DOHH2 (cell line): ENCODE data around the gene TLX3.

Experiments
- EZH2phosphoT487 ChIP-seq: fragments of 200-600 bp; sonication (generic); IDR thresholded peaks from 2 replicates; pipeline ENCODE4 v1.6.1; 2017; ENCODE audit warnings: borderline replicate concordance, mild to moderate bottlenecking, antibody characterized with exemption, low read length, moderate library complexity, mixed read lengths
- TF ChIP-seq, protein P1 (sequence below): fragments of 200-600 bp; sonication (generic); IDR thresholded peaks from one replicate; pipeline ENCODE4 v1.5.1; 2014; ENCODE audit warnings: antibody characterized with exemption, mild to moderate bottlenecking, low read depth, low read length; ENCODE audit not compliant: poor library complexity, severe bottlenecking

DNA sequence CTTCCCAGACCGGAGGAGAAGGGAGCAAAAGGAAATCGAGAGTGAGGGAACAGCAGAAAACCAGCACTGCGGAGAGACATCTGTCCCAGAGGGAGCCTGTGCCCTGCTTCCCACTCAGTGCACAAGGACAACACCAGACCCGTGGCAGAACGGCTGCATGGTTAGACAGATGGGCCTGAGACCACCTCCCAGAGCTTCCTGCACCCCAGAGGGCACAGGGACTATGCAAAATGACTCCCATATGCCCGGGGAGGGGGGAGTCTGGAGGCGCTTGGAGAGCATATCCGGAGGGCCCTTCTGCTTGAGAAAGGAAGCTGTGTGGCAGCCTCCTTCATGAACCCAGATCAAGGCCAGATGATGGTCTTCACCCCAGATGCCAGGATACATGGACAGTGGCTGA lies 26.6 kb downstream of the TLX3 start:
- TF ChIP-seq EZH2phosphoT487 = no peak
- TF ChIP-seq, protein P1, sequence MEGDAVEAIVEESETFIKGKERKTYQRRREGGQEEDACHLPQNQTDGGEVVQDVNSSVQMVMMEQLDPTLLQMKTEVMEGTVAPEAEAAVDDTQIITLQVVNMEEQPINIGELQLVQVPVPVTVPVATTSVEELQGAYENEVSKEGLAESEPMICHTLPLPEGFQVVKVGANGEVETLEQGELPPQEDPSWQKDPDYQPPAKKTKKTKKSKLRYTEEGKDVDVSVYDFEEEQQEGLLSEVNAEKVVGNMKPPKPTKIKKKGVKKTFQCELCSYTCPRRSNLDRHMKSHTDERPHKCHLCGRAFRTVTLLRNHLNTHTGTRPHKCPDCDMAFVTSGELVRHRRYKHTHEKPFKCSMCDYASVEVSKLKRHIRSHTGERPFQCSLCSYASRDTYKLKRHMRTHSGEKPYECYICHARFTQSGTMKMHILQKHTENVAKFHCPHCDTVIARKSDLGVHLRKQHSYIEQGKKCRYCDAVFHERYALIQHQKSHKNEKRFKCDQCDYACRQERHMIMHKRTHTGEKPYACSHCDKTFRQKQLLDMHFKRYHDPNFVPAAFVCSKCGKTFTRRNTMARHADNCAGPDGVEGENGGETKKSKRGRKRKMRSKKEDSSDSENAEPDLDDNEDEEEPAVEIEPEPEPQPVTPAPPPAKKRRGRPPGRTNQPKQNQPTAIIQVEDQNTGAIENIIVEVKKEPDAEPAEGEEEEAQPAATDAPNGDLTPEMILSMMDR = no peak
